WERI-Rb-1 (cell line): ENCODE results near the gene SZT2.

Experiments used
- DNase-seq: peaks from one replicate; pipeline ENCODE4 v3.0.0-alpha.2; 2020
- H3K27ac ChIP-seq: fragments of 250-450 bp; sonication (Bioruptor Pico); 2 replicates; pipeline ENCODE4 v1.5.1; 2020; ENCODE audit warnings: mild to moderate bottlenecking, moderate library complexity
- H3K27me3 ChIP-seq: fragments of 250-450 bp; sonication (Bioruptor Pico); 2 replicates; pipeline ENCODE4 v1.5.1; 2021; ENCODE audit warnings: mild to moderate bottlenecking, low read depth, moderate library complexity; ENCODE audit not compliant: insufficient read depth, severe bottlenecking
- H3K36me3 ChIP-seq: fragments of 250-450 bp; sonication (Bioruptor Pico); 2 replicates; pipeline ENCODE4 v1.5.1; 2020; ENCODE audit warnings: mild to moderate bottlenecking, moderate library complexity
- H3K4me3 ChIP-seq: 2 replicates; pipeline ENCODE4 v1.5.1; 2011; ENCODE audit warnings: low read depth, mild to moderate bottlenecking, control low read depth, low read length
- H3K9me3 ChIP-seq: fragments of 250-450 bp; sonication (Bioruptor Pico); 2 replicates; pipeline ENCODE4 v1.5.1; 2021; ENCODE audit warnings: mild to moderate bottlenecking, moderate library complexity; ENCODE audit not compliant: severe bottlenecking
- TF ChIP-seq, protein P1 (sequence below): IDR thresholded peaks from 2 replicates; pipeline ENCODE4 v1.5.1; 2011; ENCODE audit warnings: low read depth, mild to moderate bottlenecking, control low read depth, inconsistent platforms, low read length

SZT2 gene

DNA sequence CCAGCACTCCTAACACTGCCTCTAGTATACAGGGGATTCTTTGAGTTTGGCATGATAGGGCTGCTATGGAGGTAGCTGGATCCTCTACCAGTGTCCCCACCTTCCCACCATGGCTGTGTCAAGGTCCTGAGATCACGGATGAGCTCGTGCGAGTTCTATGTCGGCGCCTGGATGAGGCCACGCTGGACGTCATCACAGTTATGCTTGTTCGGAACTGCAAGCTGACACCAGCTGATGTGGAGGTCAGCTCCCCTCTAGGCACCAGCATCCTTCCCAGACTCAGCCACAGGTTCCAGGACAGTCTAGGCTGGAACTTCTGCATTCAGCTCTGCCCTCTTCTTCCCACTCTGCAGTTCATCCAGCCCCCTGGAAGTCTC, 48.9 kb downstream of the SZT2 start:
- Histone ChIP-seq H3K4me3 (no peak overlapping the region), H3K9me3 (no peaks in the 10 kb centered on the region), H3K36me3 (peaks cover 74% of the 10 kb centered on the region), H3K27ac (no peak overlapping the region), H3K27me3 (no peaks in the 10 kb centered on the region)
- no peak for DNase-seq
- TF ChIP-seq, protein P1, sequence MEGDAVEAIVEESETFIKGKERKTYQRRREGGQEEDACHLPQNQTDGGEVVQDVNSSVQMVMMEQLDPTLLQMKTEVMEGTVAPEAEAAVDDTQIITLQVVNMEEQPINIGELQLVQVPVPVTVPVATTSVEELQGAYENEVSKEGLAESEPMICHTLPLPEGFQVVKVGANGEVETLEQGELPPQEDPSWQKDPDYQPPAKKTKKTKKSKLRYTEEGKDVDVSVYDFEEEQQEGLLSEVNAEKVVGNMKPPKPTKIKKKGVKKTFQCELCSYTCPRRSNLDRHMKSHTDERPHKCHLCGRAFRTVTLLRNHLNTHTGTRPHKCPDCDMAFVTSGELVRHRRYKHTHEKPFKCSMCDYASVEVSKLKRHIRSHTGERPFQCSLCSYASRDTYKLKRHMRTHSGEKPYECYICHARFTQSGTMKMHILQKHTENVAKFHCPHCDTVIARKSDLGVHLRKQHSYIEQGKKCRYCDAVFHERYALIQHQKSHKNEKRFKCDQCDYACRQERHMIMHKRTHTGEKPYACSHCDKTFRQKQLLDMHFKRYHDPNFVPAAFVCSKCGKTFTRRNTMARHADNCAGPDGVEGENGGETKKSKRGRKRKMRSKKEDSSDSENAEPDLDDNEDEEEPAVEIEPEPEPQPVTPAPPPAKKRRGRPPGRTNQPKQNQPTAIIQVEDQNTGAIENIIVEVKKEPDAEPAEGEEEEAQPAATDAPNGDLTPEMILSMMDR, result no peak

DNA sequence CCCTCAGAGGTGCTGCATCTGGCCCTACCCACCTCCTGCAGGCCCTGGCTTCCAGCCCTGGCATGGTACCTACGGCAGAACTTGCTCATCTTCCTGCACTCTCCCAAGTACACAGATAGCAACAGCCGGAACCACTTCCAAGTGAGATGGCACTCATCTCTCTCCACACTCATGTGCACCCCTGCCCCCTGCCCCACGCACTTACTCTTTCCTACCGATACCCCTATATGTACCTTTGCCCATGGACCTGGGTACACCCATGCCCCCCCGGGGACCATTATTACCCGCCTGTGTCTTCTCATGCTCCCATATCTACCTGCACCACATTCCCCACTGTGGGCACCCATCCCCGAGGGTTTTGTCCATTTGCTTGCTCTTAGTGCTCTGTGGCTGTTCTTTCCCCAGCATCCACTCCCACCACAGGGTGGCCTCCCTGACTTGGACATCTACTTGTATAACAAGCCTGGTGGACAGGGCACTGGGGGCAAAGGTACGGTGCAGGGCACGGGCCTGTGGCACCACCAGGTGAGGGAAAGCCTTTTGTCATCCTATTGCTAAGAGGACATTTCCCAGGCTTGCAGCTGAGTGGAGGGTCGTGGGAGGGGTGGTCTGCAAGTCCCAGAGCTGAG, 49.4 kb downstream of the SZT2 start:
- peaks cover 74% of the 10 kb centered on the region for H3K36me3 ChIP-seq
- no peaks in the 10 kb centered on the region for H3K9me3 ChIP-seq
- H3K4me3 ChIP-seq, result no peak overlapping the region
- no peak overlapping the region for H3K27ac ChIP-seq
- TF ChIP-seq, protein P1, result no peak
- no peaks in the 10 kb centered on the region for H3K27me3 ChIP-seq
- no peak for DNase-seq

DNA sequence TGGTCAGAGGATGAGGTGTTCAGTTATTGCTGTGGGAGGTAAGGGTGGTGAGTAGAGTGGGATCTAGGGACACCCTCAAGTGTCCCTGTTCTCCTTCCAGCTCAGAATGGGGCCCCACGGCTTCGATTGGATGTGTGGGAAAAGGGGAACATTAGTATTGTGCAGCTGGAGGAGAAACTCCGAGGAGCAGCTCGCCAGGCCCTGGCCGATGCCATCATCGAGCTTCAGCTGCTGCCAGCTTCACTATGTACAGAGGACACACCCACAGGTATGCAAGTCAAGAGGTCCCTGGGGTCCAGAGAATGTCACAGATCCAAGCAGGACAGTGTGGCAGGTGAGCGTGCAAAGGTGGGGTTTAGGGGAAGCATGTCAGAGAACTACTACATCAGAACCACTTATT, 50.1 kb downstream of the SZT2 start:
- Histone ChIP-seq H3K27ac (no peak overlapping the region), H3K4me3 (no peak overlapping the region), H3K27me3 (no peaks in the 10 kb centered on the region), H3K36me3 (peaks cover 74% of the 10 kb centered on the region), H3K9me3 (no peaks in the 10 kb centered on the region)
- DNase-seq, result no peak
- TF ChIP-seq, protein P1, result no peak

DNA sequence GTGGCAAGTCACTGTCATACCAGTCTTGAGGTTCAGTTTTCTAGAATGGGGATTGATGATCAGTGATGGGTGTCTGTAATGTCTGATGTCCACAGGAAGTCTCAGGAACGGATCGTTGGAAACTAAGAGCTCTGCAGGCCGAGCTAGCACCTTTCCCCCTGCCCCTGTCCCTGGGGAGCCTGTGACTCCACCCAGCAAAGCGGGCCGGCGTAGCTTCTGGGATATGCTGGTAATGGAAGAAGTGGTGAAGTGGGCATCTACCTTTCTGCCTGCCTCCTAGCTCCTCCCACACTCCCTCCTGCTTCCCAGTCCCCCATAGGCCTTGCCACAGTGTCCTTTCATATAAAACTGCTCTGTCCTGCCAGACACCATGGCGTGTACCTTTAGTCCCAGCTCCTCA, 50.7 kb downstream of the SZT2 start:
- Histone ChIP-seq H3K27ac (no peak overlapping the region), H3K4me3 (no peak overlapping the region), H3K9me3 (no peaks in the 10 kb centered on the region), H3K36me3 (peaks cover 71% of the 10 kb centered on the region), H3K27me3 (no peaks in the 10 kb centered on the region)
- DNase-seq, result no peak
- TF ChIP-seq, protein P1, result no peak

DNA sequence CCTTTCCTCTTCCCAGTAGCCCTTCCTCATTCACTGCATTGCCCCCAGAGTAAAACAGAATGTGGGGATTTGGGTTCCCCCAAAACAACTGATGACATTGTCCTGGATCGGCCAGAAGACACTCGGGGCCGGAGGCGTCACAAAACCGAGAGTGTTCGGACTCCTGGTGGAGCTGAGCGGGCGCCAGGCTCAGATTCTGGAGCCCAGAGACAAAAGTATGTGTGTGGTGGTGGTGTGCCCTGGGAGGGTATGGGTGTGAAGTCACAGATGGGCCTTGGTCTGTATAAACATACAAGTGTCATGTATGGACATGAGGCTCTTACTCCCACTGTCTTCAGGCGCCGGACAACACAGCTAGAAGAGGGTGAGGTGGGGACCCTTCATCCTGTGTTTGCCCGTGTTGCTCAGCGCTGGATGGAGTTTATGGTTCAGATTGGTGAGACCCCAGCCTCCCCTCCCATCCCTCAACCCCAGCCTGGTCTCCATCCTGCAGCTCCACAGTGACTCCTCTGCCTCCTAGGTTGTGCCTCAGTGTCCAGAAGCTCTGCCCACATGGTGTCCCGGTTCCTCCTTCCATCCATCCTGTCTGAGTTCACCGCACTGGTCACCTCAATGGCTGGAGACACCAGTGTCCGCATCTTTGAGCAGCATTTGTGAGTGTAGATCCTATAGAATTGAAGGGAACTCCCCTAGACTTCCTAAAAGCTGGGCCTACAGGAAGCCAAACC, 51.6 kb downstream of the SZT2 start:
- Histone ChIP-seq H3K27ac (no peak overlapping the region), H3K4me3 (no peak overlapping the region), H3K36me3 (peaks cover 74% of the 10 kb centered on the region), H3K27me3 (no peaks in the 10 kb centered on the region), H3K9me3 (no peaks in the 10 kb centered on the region)
- DNase-seq, result no peak
- TF ChIP-seq, protein P1, result no peak
